ENCODE results near the gene BAG2. TPM values are rescaled to one million over a fixed set of nuclear protein-coding genes. Genes with fewer than 3 reads are reported as not detected.

Gene BAG2
- total and polyA plus RNA-seq, 4 donors, result 2.8 to 6.0 (median 4.2) TPM

DNA sequence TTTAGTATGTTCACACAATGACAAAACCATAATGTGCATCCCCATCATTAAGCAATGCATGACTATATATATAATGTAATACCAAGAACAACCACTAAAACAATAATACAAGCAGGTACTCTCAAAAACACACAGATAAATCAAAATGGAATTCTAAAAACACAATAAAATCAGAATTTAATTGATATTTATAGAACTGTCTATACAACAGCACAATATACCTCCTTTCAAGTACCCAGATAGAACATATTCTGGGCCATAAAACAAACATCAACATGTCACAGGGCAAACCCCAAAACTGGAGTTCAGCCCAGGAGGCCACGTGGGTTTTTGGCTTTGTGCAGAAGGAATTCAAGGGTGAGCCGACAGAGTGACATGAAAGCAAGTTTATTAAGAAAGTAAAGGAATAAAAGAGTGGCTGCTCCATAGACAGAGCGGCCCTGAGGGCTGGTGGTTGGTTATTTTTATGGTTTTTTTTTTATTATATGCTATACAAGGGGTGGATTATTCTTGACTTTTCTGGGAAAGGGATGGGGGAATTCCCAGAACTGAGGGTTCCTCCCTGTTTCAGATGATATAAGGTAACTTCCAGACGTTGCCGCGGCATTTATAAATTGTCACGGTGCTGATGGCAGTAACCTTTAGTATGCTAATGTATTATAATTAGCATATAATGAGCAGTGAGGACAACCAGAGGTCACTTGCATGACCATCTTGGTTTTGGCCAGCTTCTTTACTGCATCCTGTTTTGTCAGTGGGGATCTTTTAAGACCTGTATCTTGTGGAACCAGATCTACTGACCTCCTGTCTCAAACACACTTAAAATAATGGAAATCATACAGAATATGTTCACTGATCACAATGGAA lies 44.3 kb downstream of the BAG2 start:
- Histone ChIP-seq H3K9me3 (ENCODE audit: control insufficient read depth, insufficient read depth, low read length) (no peaks in the 10 kb centered on the region), H3K27ac (ENCODE audit: low read depth, low read length) (no peak overlapping the region), H3K36me3 (ENCODE audit: control insufficient read depth, insufficient read depth, low read length) (no peaks in the 10 kb centered on the region), H3K27me3 (ENCODE audit: control insufficient read depth, insufficient read depth, low read length) (no peaks in the 10 kb centered on the region), H3K4me3 (ENCODE audit: low read depth, low read length) (no peak overlapping the region), H3K4me1 (ENCODE audit: control insufficient read depth, insufficient read depth, low read length) (no peaks in the 10 kb centered on the region)
- 33% methylated on average over 1 of the region's 7 CpGs for WGBS (ENCODE audit: insufficient coverage)
- no peak for DNase-seq (ENCODE audit: low read depth in 4 of 6, low spot score in 6 of 6)

DNA sequence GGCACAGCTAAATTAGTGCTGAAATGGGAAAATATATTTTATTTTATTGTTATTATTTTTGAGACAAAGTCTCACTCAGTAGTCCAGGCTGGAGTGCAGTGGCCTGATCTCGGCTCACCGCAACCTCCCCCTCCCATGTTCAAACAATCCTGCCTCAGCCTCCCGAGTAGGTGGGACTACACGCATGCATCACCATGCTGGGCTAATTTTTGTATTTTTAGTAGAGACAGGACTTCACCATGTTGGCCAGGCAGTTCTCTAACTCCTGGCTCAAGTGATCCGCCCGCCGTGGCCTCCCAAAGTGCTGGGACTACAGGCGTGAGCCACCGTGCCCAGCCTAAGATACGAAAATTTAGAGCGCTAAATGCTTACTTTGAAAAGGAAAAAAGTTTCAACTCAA lies 45.1 kb downstream of the BAG2 start:
- no peaks in the 10 kb centered on the region for H3K9me3 ChIP-seq (ENCODE audit: control insufficient read depth, insufficient read depth, low read length)
- H3K4me1 ChIP-seq (ENCODE audit: control insufficient read depth, insufficient read depth, low read length), result no peaks in the 10 kb centered on the region
- no peaks in the 10 kb centered on the region for H3K27me3 ChIP-seq (ENCODE audit: control insufficient read depth, insufficient read depth, low read length)
- no peak overlapping the region for H3K4me3 ChIP-seq (ENCODE audit: low read depth, low read length)
- H3K36me3 ChIP-seq (ENCODE audit: control insufficient read depth, insufficient read depth, low read length), result no peaks in the 10 kb centered on the region
- no peak for DNase-seq (ENCODE audit: low read depth in 4 of 6, low spot score in 6 of 6)
- no peak overlapping the region for H3K27ac ChIP-seq (ENCODE audit: low read depth, low read length)
- WGBS (ENCODE audit: insufficient coverage), result 100% methylated on average over 4 of the region's 11 CpGs

DNA sequence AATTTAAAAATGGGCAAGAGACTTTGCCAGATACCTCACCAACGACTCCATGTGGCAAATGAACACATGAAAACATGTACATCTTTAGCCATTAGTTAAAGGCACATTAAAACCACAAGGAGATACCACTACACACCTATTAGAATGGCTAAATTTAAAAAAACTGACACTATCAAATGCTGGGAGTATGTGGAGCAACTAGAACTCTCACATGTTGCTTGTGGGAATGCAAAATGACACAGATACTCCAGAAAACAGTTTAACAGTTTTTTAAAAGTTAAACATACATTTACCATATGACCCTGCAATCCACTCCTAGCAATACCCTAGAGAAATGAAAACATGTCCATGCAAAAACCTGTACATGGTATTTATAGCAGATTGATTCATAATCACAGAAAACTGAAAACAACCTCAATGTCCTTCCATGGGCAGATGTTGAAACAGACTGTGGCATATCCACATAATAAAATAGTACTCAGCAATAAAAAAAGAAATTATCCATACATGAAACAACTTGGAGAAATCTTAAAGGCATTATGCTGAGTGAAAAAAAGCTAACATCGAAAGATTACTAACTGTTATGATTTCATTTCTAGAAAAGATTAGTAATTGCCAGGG lies 48.1 kb downstream of the BAG2 start:
- Histone ChIP-seq H3K27ac (ENCODE audit: low read depth, low read length) (no peak overlapping the region), H3K4me3 (ENCODE audit: low read depth, low read length) (no peak overlapping the region), H3K27me3 (ENCODE audit: control insufficient read depth, insufficient read depth, low read length) (no peaks in the 10 kb centered on the region), H3K9me3 (ENCODE audit: control insufficient read depth, insufficient read depth, low read length) (no peaks in the 10 kb centered on the region), H3K36me3 (ENCODE audit: control insufficient read depth, insufficient read depth, low read length) (no peaks in the 10 kb centered on the region), H3K4me1 (ENCODE audit: control insufficient read depth, insufficient read depth, low read length) (no peaks in the 10 kb centered on the region)
- 100% methylated on average over 1 of the region's 2 CpGs for WGBS (ENCODE audit: insufficient coverage)
- no peak for DNase-seq (ENCODE audit: low read depth in 4 of 6, low spot score in 6 of 6)

DNA sequence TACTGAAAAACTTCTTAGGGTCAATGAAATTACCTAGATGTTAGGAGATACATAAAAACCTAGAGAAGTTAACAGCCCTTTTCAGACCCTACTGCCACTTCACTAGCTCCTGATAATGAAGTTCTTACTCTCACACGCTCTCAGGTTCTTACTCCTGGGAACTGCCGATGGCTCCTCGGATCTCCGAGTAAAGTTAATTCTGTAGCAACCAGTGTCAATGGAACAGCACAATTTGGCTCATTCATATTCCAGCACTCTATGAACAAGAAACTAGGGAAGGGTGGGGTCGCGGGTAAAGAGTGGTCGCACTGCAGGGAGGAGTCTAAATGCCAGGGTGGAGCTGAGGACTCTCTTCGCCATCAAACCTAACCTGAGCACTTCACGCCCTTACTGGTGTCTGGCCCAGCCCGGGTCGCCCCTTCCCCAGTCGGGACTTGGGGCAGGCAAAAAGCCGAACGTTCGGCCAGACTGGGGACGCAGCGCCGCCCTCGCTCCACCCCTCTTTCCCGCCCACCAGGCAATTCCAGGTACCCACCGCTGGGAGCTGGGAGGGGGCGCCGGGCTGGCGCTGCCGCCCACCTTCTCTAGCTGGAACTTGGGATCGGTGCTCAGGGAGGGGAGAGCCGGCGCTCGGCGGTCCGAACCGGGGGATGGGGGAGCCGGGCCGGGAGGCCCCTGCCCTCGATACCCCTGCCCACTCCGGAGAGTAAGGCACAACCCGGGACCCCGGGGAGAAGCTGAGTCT lies 49.2 kb downstream of the BAG2 start:
- peak; percentile 17 to 80 (median 32) for DNase-seq (ENCODE audit: low read depth in 4 of 6, low spot score in 6 of 6)
- H3K4me3 ChIP-seq (ENCODE audit: low read depth, low read length), result peak overlapping the region; percentile 92
- no peaks in the 10 kb centered on the region for H3K4me1 ChIP-seq (ENCODE audit: control insufficient read depth, insufficient read depth, low read length)
- under 1% methylated on average over 32 of the region's 38 CpGs for WGBS (ENCODE audit: insufficient coverage)
- H3K27me3 ChIP-seq (ENCODE audit: control insufficient read depth, insufficient read depth, low read length), result no peaks in the 10 kb centered on the region
- H3K36me3 ChIP-seq (ENCODE audit: control insufficient read depth, insufficient read depth, low read length), result no peaks in the 10 kb centered on the region
- peak overlapping the region; percentile 91 for H3K27ac ChIP-seq (ENCODE audit: low read depth, low read length)
- H3K9me3 ChIP-seq (ENCODE audit: control insufficient read depth, insufficient read depth, low read length), result no peaks in the 10 kb centered on the region

DNA sequence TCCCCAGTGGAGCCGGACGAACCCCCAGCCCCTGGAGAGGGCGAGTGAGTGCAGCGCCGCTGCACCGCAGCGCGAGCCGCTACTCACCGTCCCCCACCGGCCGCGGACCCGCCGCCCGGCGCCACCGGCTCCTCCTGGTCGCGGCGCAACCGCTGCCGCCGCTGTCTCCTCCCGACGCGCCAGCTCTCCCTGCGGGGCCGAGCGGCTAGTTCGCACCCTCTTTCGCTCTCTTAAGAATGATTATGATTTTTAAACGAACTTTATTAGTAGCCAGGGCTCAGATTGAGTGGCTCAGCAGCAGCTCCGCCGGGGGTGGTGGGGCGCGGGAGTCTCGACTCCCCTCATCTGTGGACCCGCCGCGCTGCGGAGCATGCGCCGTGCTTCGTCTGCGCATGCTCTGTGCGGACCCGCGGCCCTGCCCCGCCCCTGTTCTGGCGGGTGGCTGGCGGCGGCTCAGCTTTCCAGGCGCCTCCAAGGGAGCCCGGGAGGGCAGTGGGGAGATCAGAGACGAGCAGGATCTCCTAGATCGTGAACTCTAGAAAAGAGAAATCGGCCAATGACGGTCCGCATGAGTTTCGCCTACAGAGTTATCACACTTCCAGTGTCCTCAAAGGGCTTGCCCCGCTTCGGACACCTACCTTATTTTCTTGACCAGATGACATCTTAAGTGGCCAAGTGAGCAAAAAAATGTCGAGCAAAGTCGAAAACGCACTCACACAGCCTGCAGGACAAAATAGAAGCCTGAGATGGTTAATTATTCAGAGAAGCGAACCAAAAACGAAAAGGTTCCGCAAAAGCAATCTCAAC lies 50.0 kb downstream of the BAG2 start, which contains the start of gene RAB23:
Gene RAB23, minus strand, starts transcription at position 372 of the 807 bp plus-strand sequence. CDS start 11,927 bp downstream, outside the sequence.
- under 1% methylated on average over 61 of the region's 69 CpGs for WGBS (ENCODE audit: insufficient coverage)
- DNase-seq (ENCODE audit: low read depth in 4 of 6, low spot score in 6 of 6), result peak; percentile 79 to 97 (median 83)

DNA sequence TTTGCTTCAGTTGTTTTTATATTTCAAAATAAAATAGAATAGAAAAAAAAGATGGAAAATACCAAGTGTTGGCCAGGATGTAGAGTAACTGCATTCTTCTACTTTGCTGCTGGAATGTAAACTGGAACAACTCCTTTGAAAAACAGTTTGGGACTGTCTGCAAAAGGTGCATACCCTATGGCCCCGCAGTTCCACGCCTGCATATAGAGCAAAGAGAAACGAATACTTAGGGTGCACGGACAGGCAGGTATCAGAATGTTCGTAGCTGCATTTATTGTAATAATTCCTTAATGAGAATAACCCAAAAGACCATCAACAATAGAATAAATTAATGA lies 50.6 kb downstream of the BAG2 start:
- H3K9me3 ChIP-seq (ENCODE audit: control insufficient read depth, insufficient read depth, low read length), result no peaks in the 10 kb centered on the region
- H3K36me3 ChIP-seq (ENCODE audit: control insufficient read depth, insufficient read depth, low read length), result no peaks in the 10 kb centered on the region
- no peaks in the 10 kb centered on the region for H3K27me3 ChIP-seq (ENCODE audit: control insufficient read depth, insufficient read depth, low read length)
- H3K27ac ChIP-seq (ENCODE audit: low read depth, low read length), result peak overlapping the region; percentile 91
- no peak for DNase-seq (ENCODE audit: low read depth in 4 of 6, low spot score in 6 of 6)
- WGBS (ENCODE audit: insufficient coverage), result 33% methylated on average over 2 of the region's 5 CpGs
- H3K4me1 ChIP-seq (ENCODE audit: control insufficient read depth, insufficient read depth, low read length), result no peaks in the 10 kb centered on the region
- peak overlapping the region; percentile 92 for H3K4me3 ChIP-seq (ENCODE audit: low read depth, low read length)

More for the DNA sequence above, 50.0 kb downstream of the BAG2 start, which contains the start of gene RAB23:
- no peaks in the 10 kb centered on the region for H3K36me3 ChIP-seq (ENCODE audit: control insufficient read depth, insufficient read depth, low read length)
- H3K27ac ChIP-seq (ENCODE audit: low read depth, low read length), result peak within 1 kb of the TSS; percentile 91
- peak within 1 kb of the TSS; percentile 92 for H3K4me3 ChIP-seq (ENCODE audit: low read depth, low read length)
- H3K9me3 ChIP-seq (ENCODE audit: control insufficient read depth, insufficient read depth, low read length), result no peaks in the 10 kb centered on the region
- H3K4me1 ChIP-seq (ENCODE audit: control insufficient read depth, insufficient read depth, low read length), result no peaks in the 10 kb centered on the region
- H3K27me3 ChIP-seq (ENCODE audit: control insufficient read depth, insufficient read depth, low read length), result no peaks in the 10 kb centered on the region

DNA sequence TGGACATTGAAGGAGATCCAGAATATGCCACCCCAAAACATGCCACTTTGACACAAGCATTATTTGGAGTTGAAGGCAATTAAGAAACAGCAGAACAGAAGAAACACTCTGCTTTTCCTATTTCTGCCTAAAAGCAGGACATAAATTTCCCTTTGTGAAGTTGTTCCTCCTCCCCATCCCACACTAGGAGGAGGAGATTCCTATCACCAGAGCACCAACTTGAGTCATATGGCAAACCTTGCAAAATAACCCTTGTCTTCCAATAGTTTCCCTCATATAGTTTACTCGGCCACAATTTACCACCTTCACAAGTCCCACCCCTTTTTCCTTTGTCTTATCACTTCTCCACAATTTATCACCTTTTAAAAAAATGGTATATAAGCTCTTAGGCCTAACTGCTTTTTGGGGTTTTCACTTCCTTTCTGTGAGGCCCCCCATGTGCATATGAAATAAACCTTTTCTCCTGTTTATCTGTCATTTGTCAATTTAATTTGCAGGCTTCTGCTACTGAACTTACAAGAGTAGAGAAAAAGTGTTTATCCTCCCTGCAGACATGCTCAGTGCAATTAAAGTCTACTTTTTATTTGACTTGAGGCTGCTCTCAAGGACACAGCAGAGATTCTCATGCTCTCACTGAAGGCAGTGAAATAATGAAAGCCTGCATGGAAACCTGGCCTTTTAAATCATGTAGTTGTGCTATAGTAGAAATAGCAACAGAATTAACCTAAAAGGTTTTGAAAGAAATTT lies 52.8 kb downstream of the BAG2 start:
- no CpG with 5 or more reads among the region's 1 CpG for WGBS (ENCODE audit: insufficient coverage)
- H3K4me3 ChIP-seq (ENCODE audit: low read depth, low read length), result no peak overlapping the region
- H3K9me3 ChIP-seq (ENCODE audit: control insufficient read depth, insufficient read depth, low read length), result no peaks in the 10 kb centered on the region
- no peak overlapping the region for H3K27ac ChIP-seq (ENCODE audit: low read depth, low read length)
- H3K4me1 ChIP-seq (ENCODE audit: control insufficient read depth, insufficient read depth, low read length), result no peaks in the 10 kb centered on the region
- no peaks in the 10 kb centered on the region for H3K27me3 ChIP-seq (ENCODE audit: control insufficient read depth, insufficient read depth, low read length)
- H3K36me3 ChIP-seq (ENCODE audit: control insufficient read depth, insufficient read depth, low read length), result no peaks in the 10 kb centered on the region
- no peak for DNase-seq (ENCODE audit: low read depth in 4 of 6, low spot score in 6 of 6)

DNA sequence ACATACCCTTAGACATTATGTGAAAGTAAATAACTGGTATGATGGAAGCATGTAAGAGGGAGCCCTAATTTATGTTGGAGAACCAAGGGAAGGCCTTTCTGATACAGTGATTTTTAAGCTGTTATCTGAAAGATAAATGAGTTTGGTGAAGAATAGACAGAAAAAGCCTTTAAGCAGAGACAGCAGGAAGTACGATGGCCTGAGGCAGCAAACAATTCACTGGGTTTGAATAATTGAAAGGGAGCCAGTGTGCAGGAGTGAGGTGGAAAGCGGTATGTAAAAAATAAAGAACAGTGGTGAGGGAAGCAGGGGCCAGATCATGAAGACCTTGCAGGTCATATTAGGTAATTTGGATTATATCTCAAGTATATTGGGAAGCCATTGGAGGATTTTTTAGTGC lies 54.1 kb downstream of the BAG2 start:
- DNase-seq (ENCODE audit: low read depth in 4 of 6, low spot score in 6 of 6), result peak in 1 of 6 donors; percentile 27
- no peaks in the 10 kb centered on the region for H3K9me3 ChIP-seq (ENCODE audit: control insufficient read depth, insufficient read depth, low read length)
- H3K4me1 ChIP-seq (ENCODE audit: control insufficient read depth, insufficient read depth, low read length), result no peaks in the 10 kb centered on the region
- WGBS (ENCODE audit: insufficient coverage), result 10% methylated on average over 2 of the region's 2 CpGs
- H3K4me3 ChIP-seq (ENCODE audit: low read depth, low read length), result no peak overlapping the region
- H3K27me3 ChIP-seq (ENCODE audit: control insufficient read depth, insufficient read depth, low read length), result no peaks in the 10 kb centered on the region
- H3K36me3 ChIP-seq (ENCODE audit: control insufficient read depth, insufficient read depth, low read length), result no peaks in the 10 kb centered on the region
- H3K27ac ChIP-seq (ENCODE audit: low read depth, low read length), result no peak overlapping the region
